SK-N-DZ (cell line): ENCODE results near the gene RPL41. TPM values are rescaled to one million over a fixed set of nuclear protein-coding genes. Genes with fewer than 3 reads are reported as not detected.
"Not testable (repeated sequence)": the region's sequence is repeated elsewhere in the genome, so short reads cannot be mapped to it uniquely, and the experiment has no call there.

Experiments
- DNase-seq: peaks from one replicate; pipeline ENCODE4 v3.0.0-alpha.2; 2015; ENCODE audit warnings: low spot score
- polyA plus RNA-seq, 2 experiments: library from polyadenylated mRNA; depleted of rRNA; stranded (reverse); fragments of >200 nt; gene quantifications; 2 replicates each; pipeline ENCODE4 v1.2.3, GENCODE V29; 2014

Gene RPL41
- 3,750 and 3,796 TPM in 2 replicates for polyA plus RNA-seq (2014; cell fraction: cytosol; rRNA removed)
- polyA plus RNA-seq (2014; cell fraction: nucleus; rRNA removed) = 2,247 and 3,087 TPM in 2 replicates

DNA sequence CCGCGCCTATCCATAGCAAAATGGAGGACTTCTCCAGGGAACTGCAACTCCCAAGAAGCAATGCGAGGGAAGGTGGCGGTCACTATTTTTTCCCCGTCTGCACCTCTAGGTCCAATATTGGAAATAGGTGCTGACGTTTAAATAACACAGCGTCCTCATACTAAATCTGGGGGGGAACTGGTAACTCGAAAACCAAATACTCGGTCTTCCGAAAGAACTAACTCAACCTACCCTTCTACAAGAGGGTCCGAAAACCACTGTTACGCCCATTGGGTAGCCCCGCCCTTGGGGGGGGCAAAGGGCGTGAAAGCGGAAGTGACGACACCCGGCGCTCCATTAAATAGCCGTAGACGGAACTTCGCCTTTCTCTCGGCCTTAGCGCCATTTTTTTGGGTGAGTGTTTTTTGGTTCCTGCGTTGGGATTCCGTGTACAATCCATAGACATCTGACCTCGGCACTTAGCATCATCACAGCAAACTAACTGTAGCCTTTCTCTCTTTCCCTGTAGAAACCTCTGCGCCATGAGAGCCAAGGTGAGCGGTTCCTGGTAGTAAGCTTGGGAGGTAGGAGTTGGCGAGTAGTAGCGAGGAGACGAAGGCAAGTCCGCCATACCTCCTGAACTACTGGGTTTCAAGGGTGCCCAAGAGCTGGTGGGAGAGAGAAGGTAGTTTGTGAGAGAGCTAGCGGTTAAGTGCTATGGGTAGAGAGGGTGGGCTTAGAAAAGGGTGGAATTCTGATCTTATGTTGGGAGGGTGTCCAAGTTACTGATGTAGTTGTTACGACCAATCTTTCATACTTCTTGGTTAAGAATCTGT is at the start of gene RPL41:
Gene RPL41 (plus strand): TSS at position 367 of the 815 bp plus-strand sequence.
- peak; percentile 96 for DNase-seq

DNA sequence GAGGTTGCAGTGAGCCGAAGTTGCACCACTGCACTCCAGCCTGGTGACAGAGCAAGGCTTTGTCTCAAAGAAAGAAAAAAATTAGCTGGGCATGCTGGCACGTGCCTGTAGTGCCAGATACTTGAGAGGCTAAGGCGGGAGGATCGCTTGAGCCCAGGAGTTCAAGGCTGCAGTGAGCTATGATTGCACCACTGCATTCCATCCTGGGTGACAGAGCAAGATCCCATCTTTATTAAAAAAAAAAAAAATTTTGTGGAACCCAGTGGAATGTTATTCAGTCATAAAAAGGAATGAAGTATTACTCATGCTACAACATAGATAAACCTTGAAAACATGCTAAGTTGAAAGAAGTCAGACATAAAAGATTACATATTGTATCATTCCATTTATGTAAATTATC is 44.8 kb upstream of the RPL41 start:
- no peak for DNase-seq

GRCh38 chr12:56074396-56074795 is 42.0 kb upstream of the RPL41 start:
- no peak for DNase-seq

DNA sequence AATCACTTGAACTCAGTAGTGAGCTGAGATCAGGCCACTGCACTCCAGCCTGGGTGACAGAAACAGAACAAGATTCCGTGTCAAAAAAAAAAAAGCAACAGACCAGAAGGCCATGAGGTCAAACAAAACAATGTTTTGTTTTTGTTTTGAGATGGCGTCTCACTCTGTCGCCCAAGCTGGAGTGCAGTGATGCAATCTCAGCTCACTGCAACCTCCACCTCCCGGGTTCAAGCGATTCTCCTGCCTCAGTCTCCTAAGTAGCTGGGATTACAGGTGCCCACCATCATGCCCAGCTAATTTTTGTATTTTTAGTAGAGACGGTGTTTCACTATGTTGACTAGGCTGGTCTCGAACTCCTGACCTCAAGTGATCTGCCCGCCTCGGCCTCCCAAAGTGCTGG is 38.5 kb upstream of the RPL41 start:
- not testable (repeated sequence) for DNase-seq

DNA sequence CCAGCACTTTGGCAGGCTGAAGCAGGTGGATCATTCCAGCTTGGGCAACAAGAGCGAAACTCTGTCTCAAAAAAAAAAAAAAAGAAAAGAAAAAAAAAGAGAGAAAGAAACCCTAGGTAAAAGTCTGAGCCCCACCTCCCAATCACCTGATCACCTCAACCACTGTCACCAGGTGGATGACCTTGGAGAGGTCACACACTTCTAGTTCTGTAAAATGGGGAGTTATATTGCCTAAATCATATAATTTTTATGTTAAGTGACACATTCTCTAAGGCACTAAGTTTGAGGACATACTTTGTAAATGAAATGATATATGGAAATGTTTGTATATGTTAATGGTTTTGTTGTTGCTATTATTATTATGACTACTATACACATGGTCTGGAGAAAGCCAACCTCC is 38.0 kb upstream of the RPL41 start:
- no peak for DNase-seq

GRCh38 chr12:56078931-56079722 is 37.3 kb upstream of the RPL41 start:
- DNase-seq = peak; percentile 79

GRCh38 chr12:56079723-56080555 is 36.5 kb upstream of the RPL41 start, which contains the start of gene ERBB3:
Gene ERBB3 (plus strand): TSS chr12:56080165. CDS start chr12:56080301, 136 bp downstream.
- peak; percentile 24 for DNase-seq

DNA sequence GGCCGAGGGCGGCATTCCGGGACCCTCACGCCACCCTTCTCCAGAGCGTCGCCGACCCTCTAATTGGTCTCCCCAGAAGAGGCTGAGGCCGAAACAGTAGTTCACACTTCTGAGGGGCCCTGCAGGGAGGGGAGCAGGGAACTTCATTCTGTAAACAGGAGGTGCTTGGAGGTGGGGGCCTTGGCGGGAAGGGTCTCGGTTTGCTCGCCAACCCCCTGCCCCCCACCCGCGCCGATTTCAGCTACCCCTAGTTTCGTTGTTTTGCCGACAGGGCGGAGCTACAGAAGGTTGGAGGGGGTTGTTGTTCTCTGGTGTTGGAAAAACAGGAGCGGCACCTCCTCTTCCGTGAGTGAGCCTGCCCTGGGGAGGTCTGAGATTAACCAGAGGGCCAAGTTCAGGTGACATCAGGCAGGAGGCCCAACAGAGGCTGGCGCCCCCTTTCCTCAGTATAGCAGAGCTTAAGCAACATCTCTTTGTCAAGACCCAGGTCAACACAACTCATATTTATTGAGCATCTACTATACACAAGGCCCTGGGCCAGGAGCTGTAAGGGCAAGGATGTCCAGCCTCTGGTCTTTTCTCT is 35.8 kb upstream of the RPL41 start:
- no peak for DNase-seq

- DNase-seq = no peak
These were observed 34.8 kb upstream of the RPL41 start for GRCh38 chr12:56081393-56082347.

- no peak for DNase-seq
These were observed 34.1 kb upstream of the RPL41 start for GRCh38 chr12:56082382-56082781.

DNA sequence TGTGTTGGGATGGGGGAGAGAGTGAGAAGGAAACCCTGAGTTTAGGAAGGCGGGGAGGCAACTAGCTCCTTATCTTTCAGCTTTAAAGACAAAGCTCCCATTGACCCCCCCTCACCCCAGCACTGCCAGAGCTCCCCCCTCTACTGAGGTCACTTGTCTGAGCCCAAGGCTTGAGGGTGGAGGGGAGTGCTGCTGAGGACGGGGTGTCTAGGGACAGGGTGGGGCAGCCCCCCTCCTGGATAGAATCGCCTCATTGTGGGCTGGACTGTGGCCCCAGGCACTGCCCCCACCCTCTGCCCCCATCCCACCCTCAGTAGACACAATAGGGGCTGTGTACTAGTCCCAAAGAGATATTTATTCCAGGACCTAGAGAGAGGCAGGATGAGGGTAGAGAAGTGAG is 33.5 kb upstream of the RPL41 start:
- no peak for DNase-seq

GRCh38 chr12:56084958-56085543 is 31.4 kb upstream of the RPL41 start:
- peak; percentile 54 for DNase-seq

DNA sequence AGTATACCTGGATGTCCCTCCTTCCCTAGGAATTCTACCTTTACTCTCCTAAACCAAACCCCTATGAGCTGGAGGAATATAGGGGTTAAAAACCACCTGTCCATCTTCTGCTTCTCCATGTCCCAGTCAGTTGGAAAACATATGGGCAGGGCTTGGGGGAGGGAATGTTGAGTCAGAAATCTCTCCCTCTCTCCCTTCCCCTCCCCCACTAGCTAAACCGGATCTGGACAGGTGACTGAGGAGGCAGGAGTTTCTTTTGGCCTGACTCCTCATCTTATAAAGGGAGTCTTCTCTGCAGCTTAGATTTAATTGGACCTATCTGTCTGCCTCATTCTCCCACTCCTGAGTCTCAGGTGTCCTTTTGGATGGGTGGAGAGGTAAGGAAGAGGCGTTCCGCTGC is 30.3 kb upstream of the RPL41 start:
- no peak for DNase-seq

DNA sequence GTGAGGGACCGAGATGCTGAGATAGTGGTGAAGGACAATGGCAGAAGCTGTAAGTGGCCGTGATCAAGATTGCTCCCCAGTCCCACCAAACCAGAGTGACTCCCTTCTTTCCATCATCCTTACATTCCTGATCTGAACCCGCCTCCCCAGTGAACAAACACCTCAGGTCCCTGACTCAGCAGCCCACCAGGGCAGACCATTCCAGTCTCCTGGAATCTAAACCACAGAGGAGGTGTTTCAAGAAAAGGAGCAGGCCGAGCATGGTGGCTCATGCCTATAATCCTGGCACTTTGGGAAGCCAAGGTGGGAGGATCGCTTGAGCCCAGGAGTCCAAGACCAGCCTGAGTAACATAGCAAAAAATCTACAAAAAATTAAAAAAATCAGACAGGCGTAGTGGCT is 29.8 kb upstream of the RPL41 start:
- no peak for DNase-seq

DNA sequence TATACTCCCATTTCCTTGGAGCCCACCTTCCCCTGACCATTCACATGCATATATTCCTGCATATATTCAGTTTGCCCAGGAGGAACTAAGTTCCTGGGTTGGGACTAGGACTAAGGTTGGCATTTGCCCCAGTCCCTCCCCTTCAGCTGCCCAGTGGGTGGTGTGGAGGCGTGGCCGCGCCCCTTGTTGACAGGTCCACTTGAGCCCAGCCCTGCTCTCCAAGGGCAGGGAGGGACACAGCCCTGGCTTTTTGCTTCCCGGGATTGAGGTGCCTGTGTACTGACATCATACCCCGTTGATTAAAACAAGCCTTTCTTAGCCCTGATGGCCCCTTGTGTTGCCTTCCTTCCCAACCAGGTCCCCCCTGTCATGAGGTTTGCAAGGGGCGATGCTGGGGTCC is 29.2 kb upstream of the RPL41 start:
- DNase-seq = no peak

GRCh38 chr12:56097738-56098137 is 18.7 kb upstream of the RPL41 start:
- no peak for DNase-seq

DNA sequence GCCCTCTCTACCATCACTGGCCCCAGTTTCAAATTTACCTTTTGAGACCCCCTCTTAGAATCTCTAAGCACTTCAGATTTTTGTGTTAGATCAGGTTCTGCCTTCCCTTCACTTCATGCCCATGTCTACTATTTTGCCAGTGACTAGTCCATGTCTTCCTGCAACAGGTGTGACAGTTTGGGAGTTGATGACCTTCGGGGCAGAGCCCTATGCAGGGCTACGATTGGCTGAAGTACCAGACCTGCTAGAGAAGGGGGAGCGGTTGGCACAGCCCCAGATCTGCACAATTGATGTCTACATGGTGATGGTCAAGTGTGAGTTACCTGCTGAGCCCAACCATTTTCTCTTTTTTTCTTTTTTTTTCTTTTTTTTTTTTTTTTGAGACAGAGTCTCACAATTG is 17.8 kb upstream of the RPL41 start:
- no peak for DNase-seq

GRCh38 chr12:56099787-56100186 is 16.6 kb upstream of the RPL41 start:
- DNase-seq = no peak

DNA sequence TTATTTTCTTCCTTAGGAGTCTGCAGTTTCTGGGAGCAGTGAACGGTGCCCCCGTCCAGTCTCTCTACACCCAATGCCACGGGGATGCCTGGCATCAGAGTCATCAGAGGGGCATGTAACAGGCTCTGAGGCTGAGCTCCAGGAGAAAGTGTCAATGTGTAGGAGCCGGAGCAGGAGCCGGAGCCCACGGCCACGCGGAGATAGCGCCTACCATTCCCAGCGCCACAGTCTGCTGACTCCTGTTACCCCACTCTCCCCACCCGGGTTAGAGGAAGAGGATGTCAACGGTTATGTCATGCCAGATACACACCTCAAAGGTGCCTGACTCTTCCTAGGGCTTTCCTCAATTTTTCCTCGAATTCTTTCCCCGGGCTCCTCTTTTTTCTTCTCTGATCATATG is 15.4 kb upstream of the RPL41 start:
- DNase-seq = no peak

DNA sequence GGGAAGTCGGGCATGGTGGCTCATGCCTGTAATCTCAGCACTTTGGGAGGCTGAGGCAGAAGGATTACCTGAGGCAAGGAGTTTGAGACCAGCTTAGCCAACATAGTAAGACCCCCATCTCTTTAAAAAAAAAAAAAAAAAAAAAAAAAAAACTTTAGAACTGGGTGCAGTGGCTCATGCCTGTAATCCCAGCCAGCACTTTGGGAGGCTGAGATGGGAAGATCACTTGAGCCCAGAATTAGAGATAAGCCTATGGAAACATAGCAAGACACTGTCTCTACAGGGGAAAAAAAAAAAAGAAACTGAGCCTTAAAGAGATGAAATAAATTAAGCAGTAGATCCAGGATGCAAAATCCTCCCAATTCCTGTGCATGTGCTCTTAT is 13.8 kb upstream of the RPL41 start:
- no peak for DNase-seq
